H1 (cell line): Measurements from ENCODE around the gene PCCA. TPM values are rescaled to one million over a fixed set of nuclear protein-coding genes. Genes with fewer than 3 reads are reported as not detected.

Experiments used
- CTCF ChIA-PET: fragments of 300-600 bp; sonication (Branson Sonifier 250); formaldehyde crosslinking; loops from one replicate; lab custom pipeline; 2021; ENCODE audit not compliant: partially characterized antibody; lab: Charles Lee
- POLR2A ChIA-PET: fragments of 300-600 bp; sonication (Branson Sonifier 250); formaldehyde crosslinking; loops from one replicate; lab custom pipeline; 2021; ENCODE audit warnings: inconsistent platforms; ENCODE audit not compliant: partially characterized antibody; lab: Charles Lee
- DNase-seq, 2 experiments: peaks; one replicate each; pipeline versions ENCODE4 v3.0.0 to v3.0.0-alpha.2; 2010 to 2022; ENCODE audit warnings: low spot score in 2 of 2, low read depth in 1 of 2, mixed read lengths in 1 of 2
- FAIRE-seq: peaks from 2 replicates; lab custom pipeline; 2011; peaks lifted over from hg19 to GRCh38; lab: Jason Lieb, UNC
- H2AFZ ChIP-seq: 2 replicates; pipeline ENCODE4 v1.8.1; 2012; ENCODE audit warnings: low read length, inconsistent platforms
- H2AK5ac ChIP-seq: 2 replicates; pipeline ENCODE4 v1.6.1; 2013; ENCODE audit warnings: low read depth, low read length
- H2BK120ac ChIP-seq: replicated peaks from 2 replicates; pipeline ENCODE3; 2013; ENCODE audit warnings: low read depth, low read length, inconsistent platforms
- H2BK12ac ChIP-seq: 2 replicates; pipeline ENCODE4 v1.6.1; 2013; ENCODE audit warnings: low read depth, low read length
- H2BK15ac ChIP-seq: 2 replicates; pipeline ENCODE4 v1.6.1; 2013; ENCODE audit warnings: low read length
- H2BK20ac ChIP-seq: 2 replicates; pipeline ENCODE4 v1.6.1; 2013; ENCODE audit warnings: low read length
- H2BK5ac ChIP-seq: 2 replicates; pipeline ENCODE4 v1.6.1; 2013; ENCODE audit warnings: low read depth, low read length
- H3K14ac ChIP-seq: 2 replicates; pipeline ENCODE4 v1.6.1; 2013; ENCODE audit warnings: inconsistent platforms; ENCODE audit not compliant: insufficient read length
- H3K18ac ChIP-seq: 2 replicates; pipeline ENCODE4 v1.6.1; 2013; ENCODE audit warnings: low read length; ENCODE audit errors: extremely low read depth
- H3K23ac ChIP-seq: 2 replicates; pipeline ENCODE4 v1.6.1; 2013; ENCODE audit warnings: inconsistent platforms; ENCODE audit not compliant: insufficient read length
- H3K23me2 ChIP-seq: 2 replicates; pipeline ENCODE4 v1.6.1; 2013; ENCODE audit warnings: low read depth, low read length
- H3K27ac ChIP-seq: 2 replicates; pipeline ENCODE4 v1.6.1; 2011; ENCODE audit warnings: low read depth, low read length, inconsistent platforms
- H3K27me3 ChIP-seq, 4 experiments: replicated peaks in 1 of 4; 1 replicate in 1 of 4; 2 replicates in 3 of 4; pipeline versions ENCODE4 v1.6.1 to v1.8.1; 2011 to 2013; ENCODE audit warnings: low read length in 3 of 4, mild to moderate bottlenecking in 3 of 4, inconsistent platforms in 2 of 4, mixed read lengths in 2 of 4, moderate library complexity in 1 of 4; ENCODE audit not compliant: control insufficient read depth in 3 of 4, insufficient read depth in 3 of 4; ENCODE audit errors: extremely low read depth in 1 of 4
- H3K36me3 ChIP-seq, 4 experiments: 2 replicates each; pipeline versions ENCODE4 v1.6.1 to v1.8.1; 2011 to 2013; ENCODE audit warnings: mild to moderate bottlenecking in 4 of 4, low read length in 3 of 4, moderate library complexity in 2 of 4, control low read depth in 1 of 4, inconsistent platforms in 1 of 4; ENCODE audit not compliant: insufficient read depth in 4 of 4, control insufficient read depth in 2 of 4
- H3K4ac ChIP-seq: replicated peaks from 2 replicates; pipeline ENCODE3; 2013; ENCODE audit warnings: low read length, low read depth, mixed read lengths, inconsistent platforms; ENCODE audit not compliant: insufficient read length
- H3K4me1 ChIP-seq, 4 experiments: replicated peaks in 1 of 4; 1 replicate in 1 of 4; 2 replicates in 3 of 4; pipeline versions ENCODE4 v1.6.1 to v1.8.1; 2011 to 2013; ENCODE audit warnings: low read length in 3 of 4, inconsistent platforms in 2 of 4, mixed read lengths in 1 of 4; ENCODE audit not compliant: insufficient read depth in 4 of 4, control insufficient read depth in 3 of 4
- H3K4me2 ChIP-seq, 2 experiments: 2 replicates each; pipeline versions ENCODE4 v1.6.1 to v1.8.1; 2011 to 2013; ENCODE audit warnings: low read depth in 2 of 2, low read length in 2 of 2, control low read depth in 1 of 2, inconsistent platforms in 1 of 2, mild to moderate bottlenecking in 1 of 2; ENCODE audit not compliant: insufficient read depth in 1 of 2
- H3K4me3 ChIP-seq, 4 experiments: fragments of 200-600, 300-600 bp in 1 of 4; sonication (generic), shearing (Covaris generic), sonication (Bioruptor Twin) in 1 of 4; 2 replicates each; pipeline versions ENCODE4 v1.5.1 to v1.8.1; 2011 to 2016; ENCODE audit warnings: low read length in 4 of 4, low read depth in 3 of 4, control low read depth in 2 of 4, inconsistent platforms in 2 of 4, mild to moderate bottlenecking in 2 of 4, mixed read lengths in 1 of 4, moderate library complexity in 1 of 4; ENCODE audit not compliant: insufficient read depth in 2 of 4; ENCODE audit errors: extremely low read depth in 1 of 4
- H3K56ac ChIP-seq: replicated peaks from 2 replicates; pipeline ENCODE3; 2013; ENCODE audit warnings: low read depth, mild to moderate bottlenecking, mixed read lengths, low read length, inconsistent platforms; ENCODE audit not compliant: insufficient read length
- H3K79me1 ChIP-seq: 2 replicates; pipeline ENCODE4 v1.6.1; 2013; ENCODE audit warnings: low read depth, low read length, control low read depth
- H3K79me2 ChIP-seq, 2 experiments: 2 replicates each; pipeline versions ENCODE4 v1.6.1 to v1.8.1; 2012 to 2013; ENCODE audit warnings: low read length in 2 of 2, mild to moderate bottlenecking in 2 of 2, inconsistent platforms in 1 of 2; ENCODE audit not compliant: insufficient read depth in 2 of 2, control insufficient read depth in 1 of 2
- H3K9ac ChIP-seq, 4 experiments: replicated peaks in 1 of 4; 1 replicate in 1 of 4; 2 replicates in 3 of 4; pipeline versions ENCODE4 v1.6.1 to v1.8.1; 2011 to 2013; ENCODE audit warnings: low read depth in 3 of 4, low read length in 3 of 4, control low read depth in 2 of 4, mild to moderate bottlenecking in 2 of 4, moderate library complexity in 2 of 4, inconsistent platforms in 1 of 4; ENCODE audit errors: extremely low read depth in 1 of 4
- H3K9me3 ChIP-seq, 2 experiments: 2 replicates each; pipeline versions ENCODE4 v1.6.1 to v1.8.1; 2012 to 2013; ENCODE audit warnings: mild to moderate bottlenecking in 2 of 2, moderate library complexity in 2 of 2, control low read depth in 1 of 2, inconsistent platforms in 1 of 2, low read depth in 1 of 2, low read length in 1 of 2, mixed read lengths in 1 of 2; ENCODE audit not compliant: insufficient read depth in 2 of 2
- H4K20me1 ChIP-seq, 2 experiments: replicated peaks in 1 of 2; 2 replicates each; pipeline versions ENCODE3 to v1.8.1; 2011 to 2013; ENCODE audit warnings: inconsistent platforms in 2 of 2, low read length in 2 of 2, mild to moderate bottlenecking in 1 of 2; ENCODE audit not compliant: insufficient read depth in 2 of 2, control insufficient read depth in 1 of 2
- H4K5ac ChIP-seq: 2 replicates; pipeline ENCODE4 v1.6.1; 2013; ENCODE audit warnings: low read length, low read depth, mixed read lengths, inconsistent platforms; ENCODE audit not compliant: insufficient read length
- H4K8ac ChIP-seq: 2 replicates; pipeline ENCODE4 v1.8.0; 2013; ENCODE audit warnings: mild to moderate bottlenecking, moderate library complexity, low read length, inconsistent platforms; ENCODE audit not compliant: insufficient read depth; ENCODE audit errors: extremely low read depth
- H4K91ac ChIP-seq: replicated peaks from 2 replicates; pipeline ENCODE3; 2013; ENCODE audit warnings: low read length, mixed read lengths, inconsistent platforms; ENCODE audit not compliant: insufficient read length
- CBX5 ChIP-seq: fragments of 300-800, 300-1000 bp; sonication (generic); IDR thresholded peaks from 2 replicates; pipeline ENCODE4 v1.7.1; 2016; ENCODE audit warnings: antibody characterized with exemption, low read length, low read depth
- CHD2 ChIP-seq: IDR thresholded peaks from 2 replicates; pipeline ENCODE4 v1.6.1; 2012; ENCODE audit warnings: low read length, improper control_type of control experiment
- HDAC2 ChIP-seq, 2 experiments: fragments of 300-600 bp in 1 of 2; sonication (generic) in 1 of 2; IDR thresholded peaks; 2 replicates each; pipeline ENCODE4 v1.6.1; 2011 to 2012; ENCODE audit warnings: low read depth in 2 of 2, low read length in 2 of 2, mild to moderate bottlenecking in 2 of 2, moderate library complexity in 2 of 2, borderline replicate concordance in 1 of 2, inconsistent platforms in 1 of 2
- SP1 ChIP-seq: IDR thresholded peaks from 2 replicates; pipeline ENCODE4 v1.6.1; 2011; ENCODE audit warnings: low read depth, low read length
- TEAD4 ChIP-seq: IDR thresholded peaks from 2 replicates; pipeline ENCODE4 v1.6.1; 2012; ENCODE audit warnings: low read depth, low read length, inconsistent platforms, mixed read lengths
- WGBS, 2 experiments: shearing (Covaris generic) in 1 of 2; methylation state at CpG; one replicate each; pipeline versions ENCODE4 v1.1.6 to v1.1.7; 2013 to 2015; ENCODE audit warnings: low lambda C conversion rate in 2 of 2, mixed read lengths in 2 of 2, inconsistent platforms in 1 of 2, low coverage in 1 of 2, missing lambda C conversion rate in 1 of 2; ENCODE audit not compliant: insufficient replicate concordance in 2 of 2, insufficient coverage in 1 of 2, insufficient read length in 1 of 2; ENCODE audit errors: extremely low coverage in 1 of 2, missing lambda C conversion rate in 1 of 2; 5-methylcytosine and 5-hydroxymethylcytosine counted together
- polyA plus RNA-seq, 7 experiments: library from polyadenylated mRNA; depleted of rRNA in 3 of 7; stranded (reverse) in 5 of 7; unstranded in 2 of 7; fragments of >200 nt in 5 of 7; fragments of 200-250 nt in 2 of 7; gene quantifications; 1 replicate in 5 of 7; 2 replicates in 1 of 7; 4 replicates in 1 of 7; pipeline versions ENCODE4 v1.2.1 to v1.2.3, GENCODE V29; 2011 to 2013; ENCODE audit warnings: missing spikeins in 2 of 7, mixed read lengths in 2 of 7
- total RNA-seq: library from RNA; stranded (reverse); fragmentation: NEBNext Ultra II Directional; extraction: Animal tissue kit (Norgen Biotek cat#: 25700); gene quantifications from 2 replicates; pipeline ENCODE4 v1.2.1, GENCODE V29; 2021

Gene PCCA
- total and polyA plus RNA-seq, 2 of the 8 experiments (the other 6 are each of a cell fraction or from before 2014, with no cell fraction given): 18.4 to 49.8 TPM

GRCh38 chr13:100045355-100045754 lies 43.5 kb upstream of the PCCA start:
- H3K79me1 ChIP-seq: no peaks in the 10 kb centered on the region
- no peak overlapping the region for H3K9ac ChIP-seq
- H3K18ac ChIP-seq: no peak overlapping the region
- TF ChIP-seq TEAD4: no peak
- TF ChIP-seq HDAC2 (IDR thresholded peaks at IDR 0.05; ENCODE audit: borderline replicate concordance in 1 of 2, low read depth in 2 of 2, low read length in 2 of 2): no peak
- TF ChIP-seq CHD2: no peak
- no peak for TF ChIP-seq SP1
- no peak for TF ChIP-seq CBX5
- no peak overlapping the region for H2BK120ac ChIP-seq
- H3K36me3 ChIP-seq: no peaks in the 10 kb centered on the region
- no peak overlapping the region for H2AK5ac ChIP-seq
- no peaks in the 10 kb centered on the region for H3K27me3 ChIP-seq
- no peak overlapping the region for H4K5ac ChIP-seq
- H2BK15ac ChIP-seq: no peak overlapping the region
- H4K91ac ChIP-seq: no peak overlapping the region
- POLR2A ChIA-PET: no interaction called here
- H3K56ac ChIP-seq: no peak overlapping the region
- H3K4ac ChIP-seq: no peak overlapping the region
- FAIRE-seq: no peak
- no peak overlapping the region for H2AFZ ChIP-seq
- H2BK5ac ChIP-seq: no peak overlapping the region
- no peaks in the 10 kb centered on the region for H3K9me3 ChIP-seq
- no peaks in the 10 kb centered on the region for H3K23me2 ChIP-seq
- no peak overlapping the region for H2BK20ac ChIP-seq
- no peak overlapping the region for H3K14ac ChIP-seq
- no peak overlapping the region for H3K4me2 ChIP-seq
- H3K4me1 ChIP-seq: peaks cover 0 to 3% (median 0%) of the 10 kb centered on the region in 4 experiments; a peak in 1 of 7 replicates
- no peak overlapping the region for H3K27ac ChIP-seq
- DNase-seq: no peak
- H3K79me2 ChIP-seq: no peaks in the 10 kb centered on the region
- CTCF ChIA-PET: interaction anchor here (0.9 kb wide), 1 partner anchor 42 kb away, joined by 3 read pairs; no protein-coding TSS in a partner anchor
- H2BK12ac ChIP-seq: no peak overlapping the region; the same call in 1 of the 2 replicates
- H3K4me3 ChIP-seq: no peak overlapping the region
- H4K20me1 ChIP-seq: no peaks in the 10 kb centered on the region
- no peak overlapping the region for H4K8ac ChIP-seq
- 75% methylated on average over 1 of the region's 3 CpGs; no CpG with 5 or more reads in 1 of the 2 experiments for WGBS, 2 experiments
- H3K23ac ChIP-seq: no peak overlapping the region
